LNCaP clone FGC (cell line): ENCODE results near the gene CLEC7A.

Experiments
- DNase-seq: peaks from one replicate; pipeline ENCODE4 v3.0.0-alpha.2; 2011; ENCODE audit warnings: low read depth
- H3K4me3 ChIP-seq: 2 replicates; pipeline ENCODE4 v1.5.1; 2011; ENCODE audit warnings: mild to moderate bottlenecking, low read depth, low read length, control low read depth
- TF ChIP-seq, protein P1 (sequence below): IDR thresholded peaks from 2 replicates; pipeline ENCODE4 v1.5.1; 2012; ENCODE audit warnings: mild to moderate bottlenecking; ENCODE audit not compliant: control insufficient read depth, insufficient read depth; ENCODE audit errors: extremely low read depth

The CLEC7A gene

DNA sequence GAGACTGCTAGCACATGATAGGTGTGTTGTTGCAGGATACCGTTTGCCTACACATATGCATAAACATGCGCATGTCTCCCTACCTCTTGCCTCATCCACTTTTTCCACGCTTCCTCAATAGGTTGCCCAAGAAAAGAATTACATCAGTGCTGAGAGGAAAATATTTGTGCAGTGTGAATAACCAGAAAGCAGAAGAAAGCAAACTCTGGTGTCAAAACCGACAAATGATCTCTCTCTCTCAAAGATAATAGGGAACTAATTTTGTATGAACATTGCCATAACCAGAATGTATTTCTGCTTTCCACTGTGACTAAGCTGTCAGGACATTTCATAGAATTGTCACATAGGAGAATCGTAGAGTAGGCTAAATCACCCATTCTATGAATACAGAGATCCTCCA is 1.3 kb downstream of the CLEC7A start:
- TF ChIP-seq, protein P1, sequence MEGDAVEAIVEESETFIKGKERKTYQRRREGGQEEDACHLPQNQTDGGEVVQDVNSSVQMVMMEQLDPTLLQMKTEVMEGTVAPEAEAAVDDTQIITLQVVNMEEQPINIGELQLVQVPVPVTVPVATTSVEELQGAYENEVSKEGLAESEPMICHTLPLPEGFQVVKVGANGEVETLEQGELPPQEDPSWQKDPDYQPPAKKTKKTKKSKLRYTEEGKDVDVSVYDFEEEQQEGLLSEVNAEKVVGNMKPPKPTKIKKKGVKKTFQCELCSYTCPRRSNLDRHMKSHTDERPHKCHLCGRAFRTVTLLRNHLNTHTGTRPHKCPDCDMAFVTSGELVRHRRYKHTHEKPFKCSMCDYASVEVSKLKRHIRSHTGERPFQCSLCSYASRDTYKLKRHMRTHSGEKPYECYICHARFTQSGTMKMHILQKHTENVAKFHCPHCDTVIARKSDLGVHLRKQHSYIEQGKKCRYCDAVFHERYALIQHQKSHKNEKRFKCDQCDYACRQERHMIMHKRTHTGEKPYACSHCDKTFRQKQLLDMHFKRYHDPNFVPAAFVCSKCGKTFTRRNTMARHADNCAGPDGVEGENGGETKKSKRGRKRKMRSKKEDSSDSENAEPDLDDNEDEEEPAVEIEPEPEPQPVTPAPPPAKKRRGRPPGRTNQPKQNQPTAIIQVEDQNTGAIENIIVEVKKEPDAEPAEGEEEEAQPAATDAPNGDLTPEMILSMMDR = no peak
- H3K4me3 ChIP-seq = no peak overlapping the region
- DNase-seq = no peak

GRCh38 chr12:10126413-10126812 is 3.6 kb downstream of the CLEC7A start:
- TF ChIP-seq, protein P1 = no peak
- no peak for DNase-seq
- no peak overlapping the region for H3K4me3 ChIP-seq

- no peak overlapping the region for H3K4me3 ChIP-seq
- TF ChIP-seq, protein P1 = no peak
- DNase-seq = no peak
Measured at GRCh38 chr12:10122689-10123088, 7.3 kb downstream of the CLEC7A start.

- TF ChIP-seq, protein P1 = no peak
- no peak overlapping the region for H3K4me3 ChIP-seq
- DNase-seq = no peak
Measured at GRCh38 chr12:10121278-10121677, 8.7 kb downstream of the CLEC7A start.

DNA sequence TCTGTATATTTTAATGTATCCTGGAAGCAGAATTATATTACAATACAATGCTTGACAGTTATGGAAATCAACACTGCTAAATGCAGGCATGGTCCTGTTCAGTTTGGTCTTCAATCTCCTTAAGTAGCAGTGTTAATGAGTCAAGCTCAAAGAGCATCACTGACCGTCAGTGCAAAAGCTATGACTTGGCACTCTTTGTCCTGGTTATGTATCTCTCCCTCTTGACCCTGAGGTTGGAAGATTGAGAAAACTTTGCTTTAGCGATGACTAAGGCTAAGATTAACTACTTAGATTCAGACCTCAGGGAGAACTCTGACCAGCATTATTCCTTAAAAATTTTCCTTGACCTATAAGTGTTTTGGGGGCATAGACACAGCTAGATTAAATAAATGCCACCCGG is 10.9 kb downstream of the CLEC7A start:
- TF ChIP-seq, protein P1 = no peak
- no peak for DNase-seq

GRCh38 chr12:10115890-10116289 is 14.1 kb downstream of the CLEC7A start:
- TF ChIP-seq, protein P1 = no peak

More for the DNA sequence above, 10.9 kb downstream of the CLEC7A start:
- H3K4me3 ChIP-seq = no peak overlapping the region

GRCh38 chr12:10115311-10115710 is 14.7 kb downstream of the CLEC7A start:
- no peak for DNase-seq
- TF ChIP-seq, protein P1 = no peak
- H3K4me3 ChIP-seq = no peak overlapping the region

More at GRCh38 chr12:10115890-10116289, 14.1 kb downstream of the CLEC7A start:
- H3K4me3 ChIP-seq = no peak overlapping the region
- DNase-seq = no peak
